ENCODE results near the gene SLC26A11. TPM values are rescaled to one million over a fixed set of nuclear protein-coding genes. Genes with fewer than 3 reads are reported as not detected.

Gene SLC26A11
- total RNA-seq, 1 donor, result 0.27 TPM

- no peak for DNase-seq (ENCODE audit: low read depth in 2 of 3, low spot score in 2 of 3)
These were observed 3.5 kb upstream of the SLC26A11 start for GRCh38 chr17:80216473-80217456.

GRCh38 chr17:80217703-80218362 is 2.4 kb upstream of the SLC26A11 start:
- no peak for DNase-seq (ENCODE audit: low read depth in 2 of 3, low spot score in 2 of 3)

GRCh38 chr17:80218391-80218790 is 1.8 kb upstream of the SLC26A11 start:
- DNase-seq (ENCODE audit: low read depth in 2 of 3, low spot score in 2 of 3), result no peak

- peak; percentile 82 to 99 (median 97) for DNase-seq (ENCODE audit: low read depth in 2 of 3, low spot score in 2 of 3)
These were observed 1.0 kb upstream of the SLC26A11 start for GRCh38 chr17:80219013-80219762.

GRCh38 chr17:80219763-80220053 is 519 bp upstream of the SLC26A11 start:
- peak in 1 of 3 donors; percentile 31 for DNase-seq (ENCODE audit: low read depth in 2 of 3, low spot score in 2 of 3)

- no peak for DNase-seq (ENCODE audit: low read depth in 2 of 3, low spot score in 2 of 3)
These were observed 549 bp downstream of the SLC26A11 start for GRCh38 chr17:80220736-80221215.

- no peak for DNase-seq (ENCODE audit: low read depth in 2 of 3, low spot score in 2 of 3)
These were observed 1.3 kb downstream of the SLC26A11 start for GRCh38 chr17:80221351-80222105.

GRCh38 chr17:80222376-80223141 is 2.3 kb downstream of the SLC26A11 start:
- DNase-seq (ENCODE audit: low read depth in 2 of 3, low spot score in 2 of 3), result no peak

- no peak for DNase-seq (ENCODE audit: low read depth in 2 of 3, low spot score in 2 of 3)
These were observed 3.1 kb downstream of the SLC26A11 start for GRCh38 chr17:80223142-80223815.

- DNase-seq (ENCODE audit: low read depth in 2 of 3, low spot score in 2 of 3), result no peak
These were observed 3.7 kb downstream of the SLC26A11 start for GRCh38 chr17:80223838-80224497.

GRCh38 chr17:80224683-80225082 is 4.5 kb downstream of the SLC26A11 start:
- no peak for DNase-seq (ENCODE audit: low read depth in 2 of 3, low spot score in 2 of 3)

GRCh38 chr17:80225230-80225629 is 5.0 kb downstream of the SLC26A11 start:
- DNase-seq (ENCODE audit: low read depth in 2 of 3, low spot score in 2 of 3), result no peak

- no peak for DNase-seq (ENCODE audit: low read depth in 2 of 3, low spot score in 2 of 3)
These were observed 6.9 kb downstream of the SLC26A11 start for GRCh38 chr17:80227156-80227555.

GRCh38 chr17:80227666-80228065 is 7.4 kb downstream of the SLC26A11 start:
- no peak for DNase-seq (ENCODE audit: low read depth in 2 of 3, low spot score in 2 of 3)

GRCh38 chr17:80228477-80228876 is 8.2 kb downstream of the SLC26A11 start:
- DNase-seq (ENCODE audit: low read depth in 2 of 3, low spot score in 2 of 3), result no peak

GRCh38 chr17:80229011-80229410 is 8.8 kb downstream of the SLC26A11 start:
- DNase-seq (ENCODE audit: low read depth in 2 of 3, low spot score in 2 of 3), result no peak

- no peak for DNase-seq (ENCODE audit: low read depth in 2 of 3, low spot score in 2 of 3)
These were observed 12.2 kb downstream of the SLC26A11 start for GRCh38 chr17:80232438-80232837.

GRCh38 chr17:80233202-80233601 is 13.0 kb downstream of the SLC26A11 start:
- no peak for DNase-seq (ENCODE audit: low read depth in 2 of 3, low spot score in 2 of 3)

- no peak for DNase-seq (ENCODE audit: low read depth in 2 of 3, low spot score in 2 of 3)
These were observed 16.7 kb downstream of the SLC26A11 start for GRCh38 chr17:80236911-80237310.

Measured in hematopoietic multipotent progenitor cell (in vitro differentiated cells).